ENCODE measurements around the gene GAMT. TPM values are rescaled to one million over a fixed set of nuclear protein-coding genes. Genes with fewer than 3 reads are reported as not detected.

The GAMT gene
- total RNA-seq, 1 donor from 2014 or later = 15.5 TPM

GRCh38 chr19:1388637-1389026 lies 12.7 kb downstream of the GAMT start:
- FAIRE-seq (no peak), DNase-seq (ENCODE audit: low spot score in 2 of 2) (no peak)

- DNase-seq (ENCODE audit: low spot score in 2 of 2) = no peak
- no peak for FAIRE-seq
These were observed 13.4 kb downstream of the GAMT start for GRCh38 chr19:1387684-1388636.

- FAIRE-seq = no peak
- DNase-seq (ENCODE audit: low spot score in 2 of 2) = no peak
These were observed 14.2 kb downstream of the GAMT start for GRCh38 chr19:1386945-1387683.

- no peak for DNase-seq (ENCODE audit: low spot score in 2 of 2)
- no peak for FAIRE-seq
These were observed 15.5 kb downstream of the GAMT start for GRCh38 chr19:1385816-1386215.

GRCh38 chr19:1384478-1385110 lies 16.7 kb downstream of the GAMT start:
- DNase-seq (ENCODE audit: low spot score in 2 of 2) (no peak), FAIRE-seq (no peak)

- DNase-seq (ENCODE audit: low spot score in 2 of 2) (no peak), FAIRE-seq (no peak)
These were observed 17.3 kb downstream of the GAMT start for GRCh38 chr19:1384085-1384462.

GRCh38 chr19:1383312-1384084 lies 17.8 kb downstream of the GAMT start, which contains the start of gene NDUFS7:
TSS of gene NDUFS7 (plus strand) at chr19:1383907. CDS start at chr19:1383927, 20 bp downstream.
- DNase-seq (ENCODE audit: low spot score in 2 of 2) (peak; percentile 83 to 89), FAIRE-seq (no peak)

GRCh38 chr19:1383017-1383311 lies 18.4 kb downstream of the GAMT start:
- FAIRE-seq (no peak), DNase-seq (ENCODE audit: low spot score in 2 of 2) (no peak)

GRCh38 chr19:1382250-1382649 lies 19.1 kb downstream of the GAMT start:
- no peak for FAIRE-seq
- no peak for DNase-seq (ENCODE audit: low spot score in 2 of 2)

- DNase-seq (ENCODE audit: low spot score in 2 of 2) = no peak
- FAIRE-seq = no peak
These were observed 21.3 kb downstream of the GAMT start for GRCh38 chr19:1379961-1380489.

- FAIRE-seq (no peak), DNase-seq (ENCODE audit: low spot score in 2 of 2) (no peak)
These were observed 22.0 kb downstream of the GAMT start for GRCh38 chr19:1379126-1379905.

GRCh38 chr19:1377965-1378785 lies 23.2 kb downstream of the GAMT start:
- no peak for FAIRE-seq

GRCh38 chr19:1377176-1377964 lies 24.0 kb downstream of the GAMT start:
- FAIRE-seq (no peak), DNase-seq (ENCODE audit: low spot score in 2 of 2) (no peak)

More at GRCh38 chr19:1377965-1378785, 23.2 kb downstream of the GAMT start:
- no peak for DNase-seq (ENCODE audit: low spot score in 2 of 2)

GRCh38 chr19:1376415-1376805 lies 24.9 kb downstream of the GAMT start:
- DNase-seq (ENCODE audit: low spot score in 2 of 2) = no peak
- FAIRE-seq = no peak

- DNase-seq (ENCODE audit: low spot score in 2 of 2) (no peak), FAIRE-seq (no peak)
These were observed 27.1 kb downstream of the GAMT start for GRCh38 chr19:1374250-1374577.

GRCh38 chr19:1373534-1374249 lies 27.6 kb downstream of the GAMT start:
- peak; percentile 66 to 67 for DNase-seq (ENCODE audit: low spot score in 2 of 2)
- FAIRE-seq = no peak

- FAIRE-seq (no peak), DNase-seq (ENCODE audit: low spot score in 2 of 2) (no peak)
These were observed 28.3 kb downstream of the GAMT start for GRCh38 chr19:1373042-1373533.

Measured in frontal cortex (tissue), 4 donors.